Transverse colon (tissue), 4 donors: ENCODE data around the gene GALNT12. TPM values are rescaled to one million over a fixed set of nuclear protein-coding genes. Genes with fewer than 3 reads are reported as not detected.

Experiments used
- DNase-seq: peaks from one replicate; pipeline ENCODE4 v3.0.0-alpha.2; 2019
- H3K27ac ChIP-seq, 4 donors: fragments of 200-600 bp; sonication (generic); 2 replicates each; pipeline ENCODE4 v1.5.1; 2016 to 2018; ENCODE audit warnings: inconsistent platforms in 4 of 4
- H3K27me3 ChIP-seq: fragments of 200-600 bp; sonication (generic); 2 replicates; pipeline ENCODE4 v1.5.1; 2017; ENCODE audit warnings: inconsistent platforms
- H3K36me3 ChIP-seq, 4 donors: fragments of 200-600 bp; sonication (generic); 2 replicates each; pipeline ENCODE4 v1.5.1; 2017 to 2019; ENCODE audit warnings: inconsistent platforms in 4 of 4
- H3K4me1 ChIP-seq, 4 donors: fragments of 200-600 bp; sonication (generic); 2 replicates each; pipeline ENCODE4 v1.5.1; 2017 to 2020; ENCODE audit warnings: inconsistent platforms in 4 of 4
- H3K4me3 ChIP-seq, 4 donors: fragments of 200-600 bp; sonication (generic); 1 replicate in 1 of 4; 2 replicates in 3 of 4; pipeline versions ENCODE4 v1.5.1 to v1.6.1; 2017 to 2019; ENCODE audit warnings: inconsistent platforms in 4 of 4
- H3K9me3 ChIP-seq, 2 donors: fragments of 200-600 bp; sonication (generic); 2 replicates each; pipeline ENCODE4 v1.5.1; 2017 to 2019; ENCODE audit warnings: inconsistent platforms in 2 of 2
- EP300 ChIP-seq: sonication (generic); formaldehyde crosslinking; IDR thresholded peaks from one replicate; pipeline ENCODE4 v1.6.1; 2017; ENCODE audit warnings: antibody characterized with exemption, low read depth
- POLR2A ChIP-seq: fragments of 450-650 bp; IDR thresholded peaks from one replicate; pipeline ENCODE4 v1.6.1; 2016; ENCODE audit warnings: antibody characterized with exemption, mild to moderate bottlenecking, moderate library complexity
- POLR2AphosphoS5 ChIP-seq, 3 donors: sonication (generic); formaldehyde crosslinking; IDR thresholded peaks; one replicate each; pipeline ENCODE4 v1.6.1; 2016; ENCODE audit warnings: antibody characterized with exemption in 3 of 3
- WGBS, 2 donors: methylation state at CpG; one replicate each; pipeline ENCODE4 v1.1.5; 2018; ENCODE audit warnings: low coverage in 1 of 2; 5-methylcytosine and 5-hydroxymethylcytosine counted together
- in situ Hi-C, 4 donors: fragments of 200-750 bp; cut with MboI; loops; one replicate each; pipeline versions ENCODE4 v1.15.0 to v1.15.1; 2017; ENCODE audit warnings: low sequenced_read_pairs in 3 of 4, low pct_ligation_motif_present in 1 of 4, low pct_unique_long_range_greater_than_20kb in 1 of 4
- intact Hi-C: fragments of 100-400 bp; cut with DNase I; formaldehyde crosslinking; loops from one replicate; pipeline ENCODE4 v1.15.1; 2023; ENCODE audit warnings: low total_unique reads
- total RNA-seq, 4 donors: library from RNA; depleted of rRNA; stranded (reverse); fragments of >200 nt; gene quantifications; one replicate each; pipeline ENCODE4 v1.1.0, GENCODE V29; 2016
- TF ChIP-seq, protein P1 (sequence below), 5 experiments: fragments of 200-600 bp in 3 of 5; fragments of 450-650 bp in 2 of 5; sonication (generic) in 3 of 5; IDR thresholded peaks; 1 replicate in 2 of 5; 2 replicates in 3 of 5; pipeline ENCODE4 v1.5.1; 2016 to 2017; ENCODE audit warnings: antibody characterized with exemption in 5 of 5, inconsistent platforms in 3 of 5, mild to moderate bottlenecking in 2 of 5, moderate library complexity in 1 of 5

GALNT12 gene
- total RNA-seq, 4 donors from 2014 or later: 79.7 to 174 (median 120) TPM

DNA sequence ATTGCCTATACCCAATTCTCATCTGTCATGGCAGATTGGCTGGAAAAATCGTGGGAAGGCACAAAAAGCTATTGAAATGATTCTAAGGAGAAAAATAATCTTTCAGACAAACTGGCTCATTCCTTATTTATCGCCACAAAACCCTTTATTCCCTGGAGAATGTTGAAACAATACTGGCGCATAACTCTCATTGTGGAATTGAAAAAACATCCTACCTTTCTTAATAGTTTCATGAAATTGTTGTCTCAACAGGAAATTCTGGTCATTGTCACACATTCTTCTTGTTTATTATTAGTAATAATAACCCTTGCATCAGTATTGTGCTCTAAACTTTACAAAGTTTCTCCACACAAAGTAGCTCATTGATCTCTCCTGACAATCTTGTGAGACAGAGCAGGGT, 87.3 kb downstream of the GALNT12 start:
- Histone ChIP-seq H3K9me3 (peaks cover 0 to 9% of the 10 kb centered on the region in 2 donors), H3K27ac (no peak overlapping the region), H3K36me3 (no peaks in the 10 kb centered on the region), H3K27me3 (no peaks in the 10 kb centered on the region), H3K4me1 (peaks cover 0 to 4% (median 0%) of the 10 kb centered on the region in 4 donors), H3K4me3 (no peak overlapping the region)
- WGBS, 2 donors: 80 to 85% methylated on average over 3 of the region's 3 CpGs
- TF ChIP-seq POLR2AphosphoS5 (IDR thresholded peaks at IDR 0.05): no peak
- no peak for TF ChIP-seq POLR2A
- no peak for TF ChIP-seq EP300
- TF ChIP-seq, protein P1, sequence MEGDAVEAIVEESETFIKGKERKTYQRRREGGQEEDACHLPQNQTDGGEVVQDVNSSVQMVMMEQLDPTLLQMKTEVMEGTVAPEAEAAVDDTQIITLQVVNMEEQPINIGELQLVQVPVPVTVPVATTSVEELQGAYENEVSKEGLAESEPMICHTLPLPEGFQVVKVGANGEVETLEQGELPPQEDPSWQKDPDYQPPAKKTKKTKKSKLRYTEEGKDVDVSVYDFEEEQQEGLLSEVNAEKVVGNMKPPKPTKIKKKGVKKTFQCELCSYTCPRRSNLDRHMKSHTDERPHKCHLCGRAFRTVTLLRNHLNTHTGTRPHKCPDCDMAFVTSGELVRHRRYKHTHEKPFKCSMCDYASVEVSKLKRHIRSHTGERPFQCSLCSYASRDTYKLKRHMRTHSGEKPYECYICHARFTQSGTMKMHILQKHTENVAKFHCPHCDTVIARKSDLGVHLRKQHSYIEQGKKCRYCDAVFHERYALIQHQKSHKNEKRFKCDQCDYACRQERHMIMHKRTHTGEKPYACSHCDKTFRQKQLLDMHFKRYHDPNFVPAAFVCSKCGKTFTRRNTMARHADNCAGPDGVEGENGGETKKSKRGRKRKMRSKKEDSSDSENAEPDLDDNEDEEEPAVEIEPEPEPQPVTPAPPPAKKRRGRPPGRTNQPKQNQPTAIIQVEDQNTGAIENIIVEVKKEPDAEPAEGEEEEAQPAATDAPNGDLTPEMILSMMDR (IDR thresholded peaks at IDR 0.05): no peak
- in situ Hi-C loops: no loop called here
- no peak for DNase-seq
- intact Hi-C loops: no loop called here

DNA sequence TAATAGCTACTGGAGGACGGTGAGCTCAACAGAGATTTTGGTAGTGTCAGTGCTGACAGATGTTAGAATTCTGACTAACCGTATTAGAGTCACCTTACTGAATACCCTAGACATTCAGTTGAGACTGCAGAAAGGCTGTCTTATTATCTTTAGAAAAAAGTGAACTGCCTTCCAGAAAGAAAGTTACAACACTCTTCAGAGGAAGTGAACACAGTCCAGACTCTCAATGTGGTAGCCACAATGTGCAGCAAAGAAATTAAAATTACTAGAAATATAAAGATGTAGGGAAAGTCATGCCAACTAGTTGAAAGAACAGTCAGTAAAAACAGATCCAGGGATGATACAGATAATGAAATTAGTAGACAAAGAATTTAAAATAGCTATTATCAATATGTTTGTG, 89.2 kb downstream of the GALNT12 start:
- Histone ChIP-seq H3K27ac (no peak overlapping the region), H3K4me3 (no peak overlapping the region), H3K27me3 (no peaks in the 10 kb centered on the region), H3K4me1 (peaks cover 0 to 4% (median 0%) of the 10 kb centered on the region in 4 donors), H3K9me3 (peaks cover 0 to 9% of the 10 kb centered on the region in 2 donors), H3K36me3 (no peaks in the 10 kb centered on the region)
- TF ChIP-seq, protein P1 (IDR thresholded peaks at IDR 0.05): no peak
- TF ChIP-seq POLR2AphosphoS5 (IDR thresholded peaks at IDR 0.05) (no peak), EP300 (no peak), POLR2A (no peak)
- 83 to 86% methylated on average over 1 to 2 of the region's 2 CpGs for WGBS, 2 donors
- intact Hi-C loops (no loop called here), in situ Hi-C loops (no loop called here)
- DNase-seq: no peak

DNA sequence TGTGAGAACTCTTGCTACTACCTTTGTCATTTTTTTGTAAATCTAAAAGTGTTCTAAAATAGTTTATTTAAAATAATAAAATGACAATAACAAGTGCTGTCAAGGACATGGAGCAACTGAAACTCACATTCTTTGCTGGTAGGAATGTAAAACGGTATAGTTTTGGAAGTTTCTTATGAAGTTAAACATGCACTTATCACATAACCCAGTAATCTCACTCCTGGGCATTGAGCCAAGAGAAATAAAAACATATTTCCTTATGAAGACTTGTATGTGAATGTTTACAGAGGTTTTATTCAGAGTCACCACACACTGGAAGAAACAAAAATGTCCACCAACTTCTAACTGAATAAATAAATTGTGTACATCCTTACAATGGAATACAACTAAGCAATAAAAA, 90.3 kb downstream of the GALNT12 start:
- Histone ChIP-seq H3K27ac (no peak overlapping the region), H3K27me3 (no peaks in the 10 kb centered on the region), H3K4me3 (no peak overlapping the region), H3K9me3 (peaks cover 0 to 9% of the 10 kb centered on the region in 2 donors), H3K36me3 (no peaks in the 10 kb centered on the region), H3K4me1 (peaks cover 0 to 4% (median 0%) of the 10 kb centered on the region in 4 donors)
- WGBS, 2 donors: 21 to 39% methylated on average over 1 of the region's 1 CpG
- in situ Hi-C loops (no loop called here), intact Hi-C loops (no loop called here)
- TF ChIP-seq EP300 (no peak), POLR2AphosphoS5 (IDR thresholded peaks at IDR 0.05) (no peak), POLR2A (no peak)
- TF ChIP-seq, protein P1 (IDR thresholded peaks at IDR 0.05): no peak
- DNase-seq: no peak

DNA sequence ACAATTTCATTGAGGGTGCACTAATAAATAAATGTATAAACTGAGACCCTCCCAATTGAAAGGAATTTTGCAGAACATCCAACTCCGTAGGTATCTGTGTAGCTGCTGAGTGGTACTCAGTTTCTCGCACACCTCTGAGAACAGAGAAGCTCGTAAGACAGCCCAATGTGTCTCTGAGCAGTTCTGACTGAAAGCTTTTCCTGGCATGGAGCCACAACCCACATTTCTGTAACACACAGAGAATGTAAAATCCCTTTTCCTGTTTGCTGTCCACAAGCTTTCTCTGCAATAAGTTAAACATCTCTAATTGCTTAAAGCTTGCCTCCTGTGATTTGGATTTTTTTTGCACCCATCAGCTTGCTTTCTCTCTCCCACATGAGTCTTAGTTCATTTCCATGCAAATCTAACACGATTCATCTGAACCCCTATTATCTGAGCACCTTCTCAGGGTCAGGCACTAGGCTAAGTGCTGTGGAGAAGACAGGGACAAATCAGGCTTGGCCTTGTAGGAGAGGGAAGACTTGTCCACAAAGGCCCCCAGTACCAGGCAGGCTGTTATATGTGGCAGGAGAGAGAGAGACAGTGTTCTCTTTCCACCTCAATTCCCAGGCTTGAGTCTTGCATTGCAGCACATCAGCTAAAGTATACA, 92.1 kb downstream of the GALNT12 start:
- Histone ChIP-seq H3K9me3 (peaks cover 0 to 9% of the 10 kb centered on the region in 2 donors), H3K27me3 (no peaks in the 10 kb centered on the region), H3K36me3 (no peaks in the 10 kb centered on the region), H3K27ac (no peak overlapping the region), H3K4me1 (peaks cover 0 to 4% (median 0%) of the 10 kb centered on the region in 4 donors), H3K4me3 (no peak overlapping the region)
- DNase-seq: peak; percentile 19
- TF ChIP-seq POLR2AphosphoS5 (IDR thresholded peaks at IDR 0.05) (no peak), POLR2A (no peak), EP300 (no peak)
- TF ChIP-seq, protein P1 (IDR thresholded peaks at IDR 0.05): no peak
- in situ Hi-C loops (no loop called here), intact Hi-C loops (no loop called here)
- WGBS, 2 donors: 45 to 47% methylated on average over 3 to 4 of the region's 4 CpGs

Other genes starting within 250 kb of the GALNT12 start
- not detected for gene GABBR2, start 98.7 kb upstream of the GALNT12 start, total RNA-seq
- 10 to 100 TPM; 18.3 to 35.9 (median 29.3) TPM for gene ANKS6, start 11.1 kb upstream of the GALNT12 start, total RNA-seq
- gene COL15A1, start 136.2 kb downstream of the GALNT12 start, total RNA-seq: 10 to 100 TPM in 2 of 4 donors, 1 to 10 TPM in 2; 4.6 to 51.9 (median 10.7) TPM